Measurements from ENCODE around the gene POLD4.

- TF ChIP-seq TAF1 (IDR thresholded peaks at IDR 0.05; ENCODE audit: borderline replicate concordance, insufficient read depth, low read length) (no peak), POLR2AphosphoS5 (IDR thresholded peaks at IDR 0.05; ENCODE audit: low read depth, low read length) (no peak), REST (IDR thresholded peaks at IDR 0.05; ENCODE audit: insufficient read depth in 1 of 2, low read depth in 2 of 2, low read length in 2 of 2) (no peak)
Observed at GRCh38 chr11:67323526-67323925, 29.8 kb downstream of the POLD4 start.
